SU-DHL-6 (cell line): ENCODE results near the gene ABL2.

ENCODE experiments used
- H2AFZ ChIP-seq: fragments of 200-600 bp; sonication (generic); 2 replicates; pipeline ENCODE4 v1.6.1; 2014; ENCODE audit warnings: low read depth, mild to moderate bottlenecking, moderate library complexity, mixed read lengths, antibody characterized with exemption, low read length; ENCODE audit not compliant: severe bottlenecking
- H3F3A ChIP-seq: fragments of 200-600 bp; shearing (Covaris generic); 2 replicates; pipeline ENCODE4 v1.6.0; 2016; ENCODE audit warnings: antibody characterized with exemption, mild to moderate bottlenecking; ENCODE audit not compliant: insufficient read depth
- H3K27ac ChIP-seq: fragments of 200-600 bp; sonication (generic); 2 replicates; pipeline ENCODE4 v1.5.1; 2016; ENCODE audit warnings: low read depth, mild to moderate bottlenecking, low read length, moderate library complexity, mixed read lengths
- H3K27me3 ChIP-seq: fragments of 200-600 bp; sonication (generic), shearing (Covaris generic); 2 replicates; pipeline ENCODE4 v1.6.0; 2014; ENCODE audit warnings: mild to moderate bottlenecking, low read length
- H3K36me3 ChIP-seq: fragments of 200-600 bp; sonication (generic); 2 replicates; pipeline ENCODE4 v1.6.1; 2014; ENCODE audit warnings: mild to moderate bottlenecking, low read length, mixed read lengths
- H3K4me2 ChIP-seq: fragments of 300-600, 200-600 bp; shearing (Covaris generic), sonication (generic); 2 replicates; pipeline ENCODE4 v1.6.0; 2014; ENCODE audit warnings: low read length, low read depth, mild to moderate bottlenecking; ENCODE audit not compliant: poor library complexity, severe bottlenecking
- H3K4me3 ChIP-seq: fragments of 200-600 bp; sonication (generic); 2 replicates; pipeline ENCODE4 v1.5.1; 2014; ENCODE audit warnings: antibody characterized with exemption, low read length, mild to moderate bottlenecking, mixed read lengths; ENCODE audit not compliant: insufficient read depth, poor library complexity, severe bottlenecking
- H3K79me2 ChIP-seq: fragments of 200-600 bp; sonication (generic); 2 replicates; pipeline ENCODE4 v1.6.1; 2014; ENCODE audit warnings: mild to moderate bottlenecking, low read length, moderate library complexity; ENCODE audit not compliant: insufficient read depth
- H3K9ac ChIP-seq: fragments of 200-600 bp; sonication (generic); 2 replicates; pipeline ENCODE4 v1.7.0; 2014; ENCODE audit warnings: mild to moderate bottlenecking, low read length
- H3K9me2 ChIP-seq: fragments of 200-600 bp; sonication (generic); replicated peaks from 2 replicates; pipeline ENCODE4 v1.6.1; 2014; ENCODE audit warnings: low read length; ENCODE audit not compliant: insufficient read depth
- H3K9me3 ChIP-seq: fragments of 200-600 bp; sonication (generic); 2 replicates; pipeline ENCODE4 v1.6.1; 2014; ENCODE audit warnings: low read length, mixed read lengths; ENCODE audit not compliant: insufficient read depth
- H4K20me1 ChIP-seq: fragments of 200-600 bp; sonication (generic); 2 replicates; pipeline ENCODE4 v1.6.1; 2014; ENCODE audit warnings: low read depth, mild to moderate bottlenecking, antibody characterized with exemption, low read length, moderate library complexity, mixed read lengths
- EZH2phosphoT487 ChIP-seq: fragments of 200-600 bp; sonication (generic), shearing (Covaris generic); conservative IDR thresholded peaks from 2 replicates; pipeline ENCODE4 v1.6.1; 2018; ENCODE audit warnings: mild to moderate bottlenecking, antibody characterized with exemption, low read length, moderate library complexity, mixed read lengths
- TF ChIP-seq, protein P1 (sequence below): fragments of 200-600 bp; sonication (generic); IDR thresholded peaks from one replicate; pipeline ENCODE4 v1.5.1; 2017; ENCODE audit warnings: antibody characterized with exemption, mild to moderate bottlenecking, low read length, moderate library complexity; ENCODE audit not compliant: insufficient read depth, poor library complexity, severe bottlenecking

Gene ABL2

DNA sequence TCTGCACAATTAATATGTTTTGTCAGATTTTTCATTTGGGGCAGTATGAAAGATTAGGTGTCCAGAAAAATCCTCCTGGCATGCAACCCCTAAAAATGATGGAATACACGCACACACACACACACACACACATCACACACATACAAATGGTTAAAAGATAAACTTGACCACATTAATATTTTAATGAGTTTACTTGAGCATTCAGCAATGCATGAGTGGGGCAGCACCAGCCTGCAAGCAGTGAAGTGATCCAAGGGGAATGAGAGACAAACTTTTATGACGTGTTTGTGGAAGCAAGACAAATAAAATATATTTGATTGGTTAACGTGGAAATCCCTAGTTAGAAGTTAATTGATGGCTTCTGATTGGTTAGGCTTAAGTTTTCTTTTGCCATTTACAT lies 35.0 kb upstream of the ABL2 start:
- Histone ChIP-seq H3K27ac (no peak overlapping the region), H3K4me2 (no peak overlapping the region), H3K9me2 (no peaks in the 10 kb centered on the region), H3K79me2 (no peaks in the 10 kb centered on the region), H2AFZ (no peak overlapping the region), H4K20me1 (no peaks in the 10 kb centered on the region), H3K9me3 (no peaks in the 10 kb centered on the region), H3K27me3 (no peaks in the 10 kb centered on the region), H3K9ac (no peak overlapping the region), H3F3A (no peaks in the 10 kb centered on the region), H3K4me3 (no peak overlapping the region), H3K36me3 (no peaks in the 10 kb centered on the region)
- TF ChIP-seq EZH2phosphoT487, result no peak

DNA sequence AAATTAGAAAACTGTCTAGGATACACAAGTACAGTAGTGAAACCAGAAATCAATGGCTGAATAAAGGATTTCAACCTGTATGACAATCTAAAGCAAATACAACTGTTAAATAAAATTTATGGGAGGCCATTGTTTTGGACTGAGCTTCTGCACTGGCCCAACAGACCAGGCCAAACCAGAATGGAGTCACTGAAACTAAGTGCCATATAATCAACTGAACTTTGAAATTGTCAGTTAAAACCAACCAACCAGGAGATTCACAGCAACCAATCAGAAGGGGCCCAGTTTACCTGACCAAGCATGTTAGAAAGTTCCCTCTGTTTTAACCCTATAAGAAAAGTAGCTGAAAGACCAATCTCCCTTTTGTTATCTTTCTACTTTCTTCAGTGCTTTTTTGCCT lies 33.6 kb upstream of the ABL2 start:
- Histone ChIP-seq H3K9me3 (no peaks in the 10 kb centered on the region), H3K4me3 (no peak overlapping the region), H3F3A (no peaks in the 10 kb centered on the region), H3K79me2 (no peaks in the 10 kb centered on the region), H3K4me2 (no peak overlapping the region), H3K9ac (no peak overlapping the region), H2AFZ (no peak overlapping the region), H3K27me3 (no peaks in the 10 kb centered on the region), H4K20me1 (no peaks in the 10 kb centered on the region), H3K27ac (no peak overlapping the region), H3K36me3 (no peaks in the 10 kb centered on the region), H3K9me2 (no peaks in the 10 kb centered on the region)
- TF ChIP-seq, protein P1, sequence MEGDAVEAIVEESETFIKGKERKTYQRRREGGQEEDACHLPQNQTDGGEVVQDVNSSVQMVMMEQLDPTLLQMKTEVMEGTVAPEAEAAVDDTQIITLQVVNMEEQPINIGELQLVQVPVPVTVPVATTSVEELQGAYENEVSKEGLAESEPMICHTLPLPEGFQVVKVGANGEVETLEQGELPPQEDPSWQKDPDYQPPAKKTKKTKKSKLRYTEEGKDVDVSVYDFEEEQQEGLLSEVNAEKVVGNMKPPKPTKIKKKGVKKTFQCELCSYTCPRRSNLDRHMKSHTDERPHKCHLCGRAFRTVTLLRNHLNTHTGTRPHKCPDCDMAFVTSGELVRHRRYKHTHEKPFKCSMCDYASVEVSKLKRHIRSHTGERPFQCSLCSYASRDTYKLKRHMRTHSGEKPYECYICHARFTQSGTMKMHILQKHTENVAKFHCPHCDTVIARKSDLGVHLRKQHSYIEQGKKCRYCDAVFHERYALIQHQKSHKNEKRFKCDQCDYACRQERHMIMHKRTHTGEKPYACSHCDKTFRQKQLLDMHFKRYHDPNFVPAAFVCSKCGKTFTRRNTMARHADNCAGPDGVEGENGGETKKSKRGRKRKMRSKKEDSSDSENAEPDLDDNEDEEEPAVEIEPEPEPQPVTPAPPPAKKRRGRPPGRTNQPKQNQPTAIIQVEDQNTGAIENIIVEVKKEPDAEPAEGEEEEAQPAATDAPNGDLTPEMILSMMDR, result no peak
- TF ChIP-seq EZH2phosphoT487, result no peak

DNA sequence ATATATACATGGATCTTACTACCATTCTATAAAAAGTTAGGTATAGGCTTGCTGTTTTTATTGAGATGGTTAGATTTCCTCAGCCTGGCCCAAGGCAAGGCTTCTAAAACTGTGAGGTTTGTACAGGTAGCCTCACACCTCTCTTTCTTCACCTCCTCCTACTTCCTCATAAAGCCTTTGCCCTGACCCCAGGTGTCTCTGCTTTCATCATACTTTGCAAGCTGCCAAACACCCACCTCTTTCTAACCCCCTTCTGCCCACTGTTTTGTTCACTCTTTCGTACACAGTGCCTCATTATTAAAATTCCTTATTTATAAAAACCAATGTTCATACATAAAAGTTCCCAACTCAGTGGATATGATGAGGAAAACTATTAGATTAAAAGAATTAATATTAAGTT lies 32.7 kb upstream of the ABL2 start:
- Histone ChIP-seq H3K4me3 (no peak overlapping the region), H3F3A (no peaks in the 10 kb centered on the region), H3K79me2 (no peaks in the 10 kb centered on the region), H3K4me2 (no peak overlapping the region), H4K20me1 (no peaks in the 10 kb centered on the region), H3K9me3 (no peaks in the 10 kb centered on the region), H3K27ac (no peak overlapping the region), H3K36me3 (no peaks in the 10 kb centered on the region), H3K9ac (no peak overlapping the region), H3K27me3 (no peaks in the 10 kb centered on the region), H3K9me2 (no peaks in the 10 kb centered on the region), H2AFZ (no peak overlapping the region)
- TF ChIP-seq EZH2phosphoT487, result no peak
- TF ChIP-seq, protein P1, result no peak

DNA sequence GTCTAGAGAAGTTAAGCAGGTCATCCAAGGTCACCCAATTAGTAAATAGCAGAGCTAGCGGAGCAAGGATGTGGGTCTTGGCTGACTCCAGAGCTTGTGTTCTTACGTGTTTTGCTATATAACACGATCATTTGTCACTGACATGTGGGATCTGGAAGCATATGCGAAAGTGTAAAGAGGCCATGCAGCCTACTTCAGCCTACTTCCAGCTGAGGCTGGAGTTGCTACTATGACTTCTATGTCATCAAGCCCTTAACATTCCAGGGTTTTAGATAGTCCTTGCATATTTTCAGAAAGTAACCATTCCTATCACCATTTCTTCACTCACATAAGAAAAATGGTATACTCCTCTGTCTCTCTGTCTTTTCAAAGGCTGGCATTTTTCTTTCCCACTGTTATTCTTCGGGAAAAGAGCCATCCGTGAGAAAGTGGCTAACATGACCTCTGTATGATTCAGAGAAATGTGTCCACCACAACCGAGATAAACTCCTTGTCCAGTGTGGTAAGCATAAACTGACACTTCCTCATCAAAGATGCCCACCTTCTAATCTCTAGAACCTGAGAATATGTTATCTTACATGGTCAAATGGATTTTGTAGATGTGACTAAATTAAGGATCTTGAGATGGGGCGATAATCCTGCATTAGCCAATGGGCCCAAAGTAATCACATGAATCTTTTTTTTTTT lies 24.0 kb upstream of the ABL2 start:
- Histone ChIP-seq H4K20me1 (no peaks in the 10 kb centered on the region), H3K4me2 (no peak overlapping the region), H3K27ac (no peak overlapping the region), H3K9me2 (no peaks in the 10 kb centered on the region), H3F3A (no peaks in the 10 kb centered on the region), H2AFZ (no peak overlapping the region), H3K79me2 (no peaks in the 10 kb centered on the region), H3K4me3 (no peak overlapping the region), H3K27me3 (no peaks in the 10 kb centered on the region), H3K9me3 (no peaks in the 10 kb centered on the region), H3K36me3 (no peaks in the 10 kb centered on the region), H3K9ac (no peak overlapping the region)
- TF ChIP-seq, protein P1, result no peak
- no peak for TF ChIP-seq EZH2phosphoT487
